Measurements from ENCODE around the gene TAAR1.

Gene TAAR1

DNA sequence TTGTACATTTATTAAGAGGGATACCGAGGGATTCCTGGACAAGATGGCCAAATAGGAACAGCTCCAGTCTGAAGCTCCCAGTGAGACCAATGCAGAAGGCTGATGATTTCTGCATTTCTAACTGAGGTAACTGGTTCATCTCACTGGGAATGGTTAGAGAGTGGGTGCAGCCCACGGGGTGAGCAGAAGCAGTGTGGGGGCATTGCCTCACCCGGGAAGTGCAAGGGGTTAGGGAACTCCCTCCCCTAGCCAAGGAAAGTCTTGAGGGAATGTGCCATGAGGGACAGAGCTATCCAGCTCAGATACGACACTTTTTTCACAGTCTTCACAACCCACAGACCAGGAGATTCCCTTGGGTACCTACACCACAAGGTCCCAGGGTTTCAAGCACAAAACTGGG, 24.2 kb downstream of the TAAR1 start:
- Histone ChIP-seq H3K27ac (ENCODE audit: low read depth, low read length) (no peak overlapping the region), H3K36me3 (ENCODE audit: low read length) (no peaks in the 10 kb centered on the region), H3K4me3 (ENCODE audit: insufficient read depth, low read length, poor library complexity, severe bottlenecking) (no peak overlapping the region), H3K27me3 (ENCODE audit: low read length) (no peaks in the 10 kb centered on the region), H3K9ac (ENCODE audit: low read length) (no peak overlapping the region), H3K79me2 (ENCODE audit: insufficient read depth, low read length) (no peaks in the 10 kb centered on the region), H3K4me2 (ENCODE audit: low read depth, low read length, poor library complexity, severe bottlenecking) (no peak overlapping the region), H4K20me1 (ENCODE audit: low read depth, low read length) (no peaks in the 10 kb centered on the region), H2AFZ (ENCODE audit: low read depth, low read length, severe bottlenecking) (no peak overlapping the region), H3F3A (ENCODE audit: insufficient read depth) (no peaks in the 10 kb centered on the region), H3K9me2 (replicated peaks; ENCODE audit: insufficient read depth, low read length) (no peaks in the 10 kb centered on the region), H3K9me3 (ENCODE audit: insufficient read depth, low read length) (no peaks in the 10 kb centered on the region)
- TF ChIP-seq, protein P1, sequence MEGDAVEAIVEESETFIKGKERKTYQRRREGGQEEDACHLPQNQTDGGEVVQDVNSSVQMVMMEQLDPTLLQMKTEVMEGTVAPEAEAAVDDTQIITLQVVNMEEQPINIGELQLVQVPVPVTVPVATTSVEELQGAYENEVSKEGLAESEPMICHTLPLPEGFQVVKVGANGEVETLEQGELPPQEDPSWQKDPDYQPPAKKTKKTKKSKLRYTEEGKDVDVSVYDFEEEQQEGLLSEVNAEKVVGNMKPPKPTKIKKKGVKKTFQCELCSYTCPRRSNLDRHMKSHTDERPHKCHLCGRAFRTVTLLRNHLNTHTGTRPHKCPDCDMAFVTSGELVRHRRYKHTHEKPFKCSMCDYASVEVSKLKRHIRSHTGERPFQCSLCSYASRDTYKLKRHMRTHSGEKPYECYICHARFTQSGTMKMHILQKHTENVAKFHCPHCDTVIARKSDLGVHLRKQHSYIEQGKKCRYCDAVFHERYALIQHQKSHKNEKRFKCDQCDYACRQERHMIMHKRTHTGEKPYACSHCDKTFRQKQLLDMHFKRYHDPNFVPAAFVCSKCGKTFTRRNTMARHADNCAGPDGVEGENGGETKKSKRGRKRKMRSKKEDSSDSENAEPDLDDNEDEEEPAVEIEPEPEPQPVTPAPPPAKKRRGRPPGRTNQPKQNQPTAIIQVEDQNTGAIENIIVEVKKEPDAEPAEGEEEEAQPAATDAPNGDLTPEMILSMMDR (IDR thresholded peaks at IDR 0.05; ENCODE audit: insufficient read depth, low read length, poor library complexity, severe bottlenecking): no peak
- TF ChIP-seq EZH2phosphoT487 (conservative IDR thresholded peaks at IDR 0.05; ENCODE audit: low read length): no peak

DNA sequence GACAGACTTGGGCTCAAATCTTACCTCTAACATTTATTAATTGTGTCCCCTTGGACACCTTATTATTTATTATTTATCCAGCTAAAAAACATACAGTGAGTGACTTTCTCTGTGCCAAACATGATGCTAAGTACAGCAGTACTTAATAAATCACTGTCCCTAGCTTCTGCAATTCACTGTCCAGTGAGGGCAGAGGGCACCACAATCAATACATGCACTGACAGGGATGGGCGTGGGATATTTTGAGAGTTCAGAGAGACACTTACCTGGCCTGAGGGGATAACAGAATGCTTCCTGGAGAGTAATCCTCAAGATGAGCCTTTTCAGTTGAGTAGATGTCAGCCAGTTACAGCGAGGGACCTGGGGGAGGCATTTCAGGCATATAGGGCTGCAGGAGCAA, 25.6 kb downstream of the TAAR1 start:
- TF ChIP-seq EZH2phosphoT487 (conservative IDR thresholded peaks at IDR 0.05; ENCODE audit: low read length): no peak
- TF ChIP-seq, protein P1 (IDR thresholded peaks at IDR 0.05; ENCODE audit: insufficient read depth, low read length, poor library complexity, severe bottlenecking): no peak
- H3K27me3 ChIP-seq (ENCODE audit: low read length): no peaks in the 10 kb centered on the region
- H3K79me2 ChIP-seq (ENCODE audit: insufficient read depth, low read length): no peaks in the 10 kb centered on the region
- H3F3A ChIP-seq (ENCODE audit: insufficient read depth): no peaks in the 10 kb centered on the region
- no peak overlapping the region for H3K27ac ChIP-seq (ENCODE audit: low read depth, low read length)
- no peaks in the 10 kb centered on the region for H3K9me2 ChIP-seq (replicated peaks; ENCODE audit: insufficient read depth, low read length)
- no peak overlapping the region for H3K9ac ChIP-seq (ENCODE audit: low read length)
- no peak overlapping the region for H3K4me3 ChIP-seq (ENCODE audit: insufficient read depth, low read length, poor library complexity, severe bottlenecking)
- no peak overlapping the region for H2AFZ ChIP-seq (ENCODE audit: low read depth, low read length, severe bottlenecking)
- no peak overlapping the region for H3K4me2 ChIP-seq (ENCODE audit: low read depth, low read length, poor library complexity, severe bottlenecking)
- no peaks in the 10 kb centered on the region for H3K9me3 ChIP-seq (ENCODE audit: insufficient read depth, low read length)
- no peaks in the 10 kb centered on the region for H4K20me1 ChIP-seq (ENCODE audit: low read depth, low read length)
- H3K36me3 ChIP-seq (ENCODE audit: low read length): no peaks in the 10 kb centered on the region

DNA sequence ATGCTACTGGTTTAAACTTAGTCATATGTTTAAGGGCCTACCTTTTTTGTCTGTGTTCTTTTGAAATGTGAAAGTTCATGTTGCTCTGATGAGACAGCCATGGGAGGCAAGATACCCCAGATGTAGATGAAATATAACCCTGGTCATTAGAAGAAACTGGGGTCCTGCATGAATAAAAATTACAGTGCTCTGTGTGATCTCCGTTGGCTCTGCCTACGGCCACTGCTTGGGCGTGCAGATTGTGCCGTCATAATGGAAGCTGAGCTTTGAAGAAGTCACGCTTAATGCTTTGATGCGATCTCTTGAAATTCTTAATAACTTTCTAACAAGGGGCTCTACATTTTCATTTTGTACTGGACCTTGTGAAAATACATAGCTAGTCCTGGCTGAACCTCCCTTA, 34.8 kb downstream of the TAAR1 start, which contains the start of gene TAAR2:
Gene TAAR2 (minus strand): TSS at position 101 of the 400 bp plus-strand sequence. CDS start 0 bp downstream, at position 101.
- Histone ChIP-seq H3K4me2 (ENCODE audit: low read depth, low read length, poor library complexity, severe bottlenecking) (no peak within 1 kb of the TSS), H3K36me3 (ENCODE audit: low read length) (no peaks in the 10 kb centered on the region), H4K20me1 (ENCODE audit: low read depth, low read length) (no peaks in the 10 kb centered on the region), H3F3A (ENCODE audit: insufficient read depth) (no peaks in the 10 kb centered on the region), H2AFZ (ENCODE audit: low read depth, low read length, severe bottlenecking) (no peak within 1 kb of the TSS), H3K4me3 (ENCODE audit: insufficient read depth, low read length, poor library complexity, severe bottlenecking) (no peak within 1 kb of the TSS), H3K9me3 (ENCODE audit: insufficient read depth, low read length) (no peaks in the 10 kb centered on the region), H3K27me3 (ENCODE audit: low read length) (no peaks in the 10 kb centered on the region), H3K9me2 (replicated peaks; ENCODE audit: insufficient read depth, low read length) (no peaks in the 10 kb centered on the region), H3K79me2 (ENCODE audit: insufficient read depth, low read length) (no peaks in the 10 kb centered on the region), H3K27ac (ENCODE audit: low read depth, low read length) (no peak within 1 kb of the TSS), H3K9ac (ENCODE audit: low read length) (no peak within 1 kb of the TSS)
- TF ChIP-seq, protein P1 (IDR thresholded peaks at IDR 0.05; ENCODE audit: insufficient read depth, low read length, poor library complexity, severe bottlenecking): no peak
- TF ChIP-seq EZH2phosphoT487 (conservative IDR thresholded peaks at IDR 0.05; ENCODE audit: low read length): no peak

Data from SU-DHL-6 (cell line).